GM06990 (cell line): Measurements from ENCODE around the gene KRT25.

ENCODE experiments used
- DNase-seq: peaks from one replicate; pipeline ENCODE4 v3.0.0-alpha.2; 2011; ENCODE audit not compliant: insufficient read length; ENCODE audit errors: extremely low read depth
- H3K27me3 ChIP-seq: replicated peaks from 2 replicates; pipeline ENCODE4 v1.6.0; 2011; ENCODE audit warnings: low read length; ENCODE audit not compliant: control insufficient read depth, insufficient read depth
- H3K36me3 ChIP-seq: 2 replicates; pipeline ENCODE4 v1.5.1; 2011; ENCODE audit warnings: low read length; ENCODE audit not compliant: control insufficient read depth, insufficient read depth
- H3K4me3 ChIP-seq: replicated peaks from 2 replicates; pipeline ENCODE4 v1.5.1; 2011; ENCODE audit warnings: low read depth, mild to moderate bottlenecking, control low read depth, low read length
- TF ChIP-seq, protein P1 (sequence below): IDR thresholded peaks from 2 replicates; pipeline ENCODE4 v1.5.1; 2011; ENCODE audit warnings: low read length, control low read depth, mild to moderate bottlenecking, inconsistent platforms; ENCODE audit not compliant: insufficient read depth, poor library complexity, severe bottlenecking

The KRT25 gene

DNA sequence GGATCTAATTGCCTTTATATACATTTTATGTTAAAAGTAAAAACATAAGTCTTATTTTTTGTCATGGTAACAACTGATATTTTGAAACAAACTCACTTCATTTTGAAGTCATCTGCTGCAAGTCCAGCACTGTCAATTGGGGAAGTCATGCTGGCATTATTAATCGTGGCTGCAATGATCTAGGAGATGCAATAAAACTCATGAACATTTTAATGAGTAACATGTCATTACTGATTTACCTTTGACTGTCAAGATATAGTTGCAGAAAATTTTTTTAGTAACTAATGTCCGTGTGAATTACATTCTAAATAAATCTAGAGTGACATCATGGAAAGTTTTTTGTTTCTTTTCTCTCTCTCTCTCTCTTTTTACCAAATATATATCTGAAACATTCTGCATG is 34.2 kb downstream of the KRT25 start:
- Histone ChIP-seq H3K4me3 (no peak overlapping the region), H3K36me3 (no peaks in the 10 kb centered on the region), H3K27me3 (peaks cover 1% of the 10 kb centered on the region; the same call in 1 of the 2 replicates)
- DNase-seq: no peak
- TF ChIP-seq, protein P1, sequence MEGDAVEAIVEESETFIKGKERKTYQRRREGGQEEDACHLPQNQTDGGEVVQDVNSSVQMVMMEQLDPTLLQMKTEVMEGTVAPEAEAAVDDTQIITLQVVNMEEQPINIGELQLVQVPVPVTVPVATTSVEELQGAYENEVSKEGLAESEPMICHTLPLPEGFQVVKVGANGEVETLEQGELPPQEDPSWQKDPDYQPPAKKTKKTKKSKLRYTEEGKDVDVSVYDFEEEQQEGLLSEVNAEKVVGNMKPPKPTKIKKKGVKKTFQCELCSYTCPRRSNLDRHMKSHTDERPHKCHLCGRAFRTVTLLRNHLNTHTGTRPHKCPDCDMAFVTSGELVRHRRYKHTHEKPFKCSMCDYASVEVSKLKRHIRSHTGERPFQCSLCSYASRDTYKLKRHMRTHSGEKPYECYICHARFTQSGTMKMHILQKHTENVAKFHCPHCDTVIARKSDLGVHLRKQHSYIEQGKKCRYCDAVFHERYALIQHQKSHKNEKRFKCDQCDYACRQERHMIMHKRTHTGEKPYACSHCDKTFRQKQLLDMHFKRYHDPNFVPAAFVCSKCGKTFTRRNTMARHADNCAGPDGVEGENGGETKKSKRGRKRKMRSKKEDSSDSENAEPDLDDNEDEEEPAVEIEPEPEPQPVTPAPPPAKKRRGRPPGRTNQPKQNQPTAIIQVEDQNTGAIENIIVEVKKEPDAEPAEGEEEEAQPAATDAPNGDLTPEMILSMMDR: no peak

DNA sequence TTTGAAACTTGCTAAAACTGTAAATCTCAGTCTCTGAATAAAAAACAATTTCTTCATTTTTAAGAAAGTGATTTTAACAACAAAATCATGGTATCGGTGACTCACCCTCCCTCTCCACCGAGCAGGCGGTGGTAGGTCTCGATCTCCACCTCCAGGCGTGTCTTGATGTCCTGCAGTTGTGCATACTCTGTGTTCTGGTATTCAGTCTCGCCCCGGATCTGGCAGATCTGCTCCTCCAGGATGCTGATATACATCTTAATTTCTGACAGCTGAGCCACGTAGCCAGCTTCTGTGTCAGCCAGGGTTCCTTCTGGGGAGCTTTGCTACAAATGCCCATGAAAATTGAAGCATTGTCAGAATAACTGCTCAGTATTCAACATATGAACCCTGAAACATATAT is 36.2 kb downstream of the KRT25 start:
- no peak for DNase-seq
- TF ChIP-seq, protein P1: no peak

DNA sequence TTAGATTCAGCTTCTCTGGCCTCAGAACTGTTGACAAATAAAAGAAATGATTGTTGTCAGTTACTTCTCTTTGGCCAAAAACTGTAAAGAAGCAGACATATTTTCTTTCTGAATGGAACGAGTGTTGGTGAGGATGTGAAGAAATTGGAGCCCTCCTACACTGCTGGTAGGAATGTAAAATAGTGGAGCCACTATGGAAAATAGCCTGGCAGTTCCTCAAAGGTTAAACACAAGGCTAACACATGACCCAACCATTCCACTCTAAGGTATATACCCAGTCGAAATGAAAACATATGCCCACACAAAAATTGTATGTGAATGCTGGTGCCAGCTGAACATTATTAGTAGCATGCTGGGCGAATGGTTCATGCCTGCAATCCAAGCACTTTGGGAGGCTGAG is 37.4 kb downstream of the KRT25 start:
- DNase-seq: no peak
- Histone ChIP-seq H3K36me3 (no peaks in the 10 kb centered on the region), H3K27me3 (peaks cover 1% of the 10 kb centered on the region), H3K4me3 (no peak overlapping the region)
- TF ChIP-seq, protein P1: no peak

More for the DNA sequence above, 36.2 kb downstream of the KRT25 start:
- peaks cover 1% of the 10 kb centered on the region for H3K27me3 ChIP-seq
- H3K36me3 ChIP-seq: no peaks in the 10 kb centered on the region
- no peak overlapping the region for H3K4me3 ChIP-seq

DNA sequence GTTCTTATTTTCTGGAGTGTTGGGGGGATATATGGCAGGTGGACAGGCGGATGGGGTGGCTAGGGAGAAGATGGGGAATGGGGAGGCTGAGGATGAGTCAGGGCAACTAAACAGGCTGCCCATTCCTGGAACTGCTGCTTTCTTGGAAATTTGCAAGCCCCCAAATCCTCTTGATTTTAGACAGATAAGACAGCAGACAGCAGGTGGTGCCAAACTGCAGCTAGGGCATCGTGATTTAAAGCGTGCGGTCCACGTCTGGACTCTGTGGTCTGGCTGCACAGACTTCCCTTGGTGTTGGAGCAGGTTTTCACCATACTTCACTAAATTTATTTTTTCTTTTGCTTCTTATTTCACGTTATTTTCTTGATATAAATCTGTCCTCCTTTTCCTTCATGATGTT is 40.7 kb downstream of the KRT25 start:
- no peak for DNase-seq
- Histone ChIP-seq H3K27me3 (no peaks in the 10 kb centered on the region; the same call in 1 of the 2 replicates), H3K4me3 (no peak overlapping the region), H3K36me3 (no peaks in the 10 kb centered on the region)
- TF ChIP-seq, protein P1: peak; percentile 12

GRCh38 chr17:40707745-40708144 is 47.4 kb downstream of the KRT25 start:
- Histone ChIP-seq H3K4me3 (no peak overlapping the region), H3K36me3 (no peaks in the 10 kb centered on the region), H3K27me3 (no peaks in the 10 kb centered on the region; the same call in 1 of the 2 replicates)
- TF ChIP-seq, protein P1: no peak
- no peak for DNase-seq

DNA sequence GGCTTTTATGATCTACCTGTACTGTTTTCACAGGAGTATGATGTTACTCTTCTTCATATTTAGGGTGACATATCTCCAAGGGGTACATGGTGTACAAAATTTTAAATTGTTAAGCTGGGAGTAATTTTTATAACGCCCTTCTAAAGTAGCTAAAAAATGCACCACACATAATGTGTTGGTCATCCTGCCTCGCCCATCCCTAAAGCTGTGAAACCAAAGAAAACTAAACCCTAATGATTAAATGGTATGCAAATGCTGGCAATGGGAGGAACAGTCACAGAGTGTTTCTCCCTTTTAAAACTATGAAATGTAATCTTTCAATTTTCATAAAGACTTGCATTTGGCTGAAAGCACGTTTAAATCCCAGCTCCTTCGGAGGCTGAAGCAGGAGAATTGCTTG is 49.5 kb downstream of the KRT25 start:
- Histone ChIP-seq H3K4me3 (no peak overlapping the region), H3K36me3 (no peaks in the 10 kb centered on the region), H3K27me3 (no peaks in the 10 kb centered on the region; the same call in 1 of the 2 replicates)
- DNase-seq: no peak
- TF ChIP-seq, protein P1: no peak
